Muscle layer of duodenum (tissue), 2 donors: Measurements from ENCODE around the gene LSM12.

Experiments used
- H3K27ac ChIP-seq: one replicate; pipeline ENCODE4 v1.7.0; 2013; ENCODE audit warnings: mild to moderate bottlenecking, low read length
- H3K27me3 ChIP-seq: one replicate; pipeline ENCODE4 v1.7.0; 2013; ENCODE audit warnings: low read depth, mild to moderate bottlenecking, control low read depth, low read length
- H3K36me3 ChIP-seq, 2 donors: one replicate each; pipeline ENCODE4 v1.7.0; 2013; ENCODE audit warnings: low read length in 2 of 2, control low read depth in 1 of 2, mild to moderate bottlenecking in 1 of 2; ENCODE audit not compliant: insufficient read depth in 2 of 2, control insufficient read depth in 1 of 2
- H3K4me1 ChIP-seq, 2 donors: one replicate each; pipeline ENCODE4 v1.7.0; 2013; ENCODE audit warnings: low read length in 2 of 2, mild to moderate bottlenecking in 2 of 2, control low read depth in 1 of 2, moderate library complexity in 1 of 2; ENCODE audit not compliant: insufficient read depth in 2 of 2, control insufficient read depth in 1 of 2
- H3K4me3 ChIP-seq, 2 donors: one replicate each; pipeline ENCODE4 v1.7.0; 2013; ENCODE audit warnings: low read length in 2 of 2, low read depth in 1 of 2, mild to moderate bottlenecking in 1 of 2
- H3K9me3 ChIP-seq, 2 donors: one replicate each; pipeline ENCODE4 v1.7.0; 2013; ENCODE audit warnings: low read length in 2 of 2, control low read depth in 1 of 2, mild to moderate bottlenecking in 1 of 2; ENCODE audit not compliant: control insufficient read depth in 1 of 2
- donor health status: healthy.

Gene LSM12

DNA sequence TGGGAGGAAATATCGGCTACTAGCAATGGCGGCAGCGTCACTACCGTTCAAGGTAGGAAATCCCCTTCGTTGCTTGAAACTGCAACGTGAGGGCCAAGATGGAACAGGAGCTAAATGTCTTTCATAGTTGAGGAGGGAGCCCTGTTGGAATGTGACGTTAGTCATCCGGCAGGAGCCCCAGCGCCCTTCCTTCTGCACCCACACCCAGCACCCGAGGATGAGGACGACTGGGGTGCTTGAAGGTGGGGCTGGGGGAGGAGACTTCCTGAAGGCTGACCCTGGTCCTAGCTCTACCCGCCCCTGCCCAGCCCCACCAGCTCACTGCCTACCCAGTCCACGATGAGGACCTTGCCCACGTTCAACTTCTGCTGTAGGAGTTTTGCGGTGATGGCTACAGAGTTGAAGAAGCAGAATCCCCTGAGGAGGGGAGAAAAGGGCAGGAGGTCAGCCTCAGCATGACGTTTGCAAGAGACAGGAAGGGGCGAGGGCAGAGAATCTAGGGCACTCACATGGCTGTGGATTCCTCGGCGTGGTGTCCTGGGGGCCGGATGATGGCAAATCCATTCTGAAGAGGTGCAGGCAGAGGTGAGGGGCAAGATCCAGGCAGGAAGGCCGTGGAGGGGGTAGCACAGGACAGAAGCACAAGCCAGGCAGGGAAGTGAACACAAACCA, 15.9 kb upstream of the LSM12 start:
- H3K27me3 ChIP-seq, result no peaks in the 10 kb centered on the region
- peaks cover 20 to 77% of the 10 kb centered on the region in 2 donors for H3K36me3 ChIP-seq
- H3K4me1 ChIP-seq, result peaks cover 0 to 12% of the 10 kb centered on the region in 2 donors
- no peak overlapping the region for H3K27ac ChIP-seq
- H3K9me3 ChIP-seq, result no peaks in the 10 kb centered on the region
- no peak overlapping the region for H3K4me3 ChIP-seq

DNA sequence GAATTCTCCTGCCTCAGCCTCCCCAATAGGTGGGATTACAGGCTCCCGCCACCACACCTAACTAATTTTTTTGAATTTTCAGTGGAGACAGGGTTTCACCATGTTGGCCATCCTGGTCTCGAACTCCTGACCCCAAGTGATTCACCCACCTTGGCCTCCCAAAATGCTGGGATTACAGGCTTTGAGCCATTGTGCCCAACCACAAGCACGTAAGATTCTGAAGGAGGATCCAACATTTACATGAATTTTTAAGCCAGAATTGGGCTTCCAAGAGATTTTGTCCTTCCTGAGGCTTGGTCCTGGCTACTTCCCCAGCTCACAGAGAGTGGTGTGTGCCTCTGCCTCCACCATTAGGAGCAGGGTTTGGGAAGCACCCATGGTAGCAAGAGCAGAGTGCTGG, 15.2 kb upstream of the LSM12 start:
- H3K27me3 ChIP-seq, result no peaks in the 10 kb centered on the region
- peaks cover 0 to 11% of the 10 kb centered on the region in 2 donors for H3K4me1 ChIP-seq
- no peaks in the 10 kb centered on the region for H3K9me3 ChIP-seq
- H3K27ac ChIP-seq, result no peak overlapping the region
- H3K4me3 ChIP-seq, result no peak overlapping the region
- H3K36me3 ChIP-seq, result peaks cover 20 to 83% of the 10 kb centered on the region in 2 donors

DNA sequence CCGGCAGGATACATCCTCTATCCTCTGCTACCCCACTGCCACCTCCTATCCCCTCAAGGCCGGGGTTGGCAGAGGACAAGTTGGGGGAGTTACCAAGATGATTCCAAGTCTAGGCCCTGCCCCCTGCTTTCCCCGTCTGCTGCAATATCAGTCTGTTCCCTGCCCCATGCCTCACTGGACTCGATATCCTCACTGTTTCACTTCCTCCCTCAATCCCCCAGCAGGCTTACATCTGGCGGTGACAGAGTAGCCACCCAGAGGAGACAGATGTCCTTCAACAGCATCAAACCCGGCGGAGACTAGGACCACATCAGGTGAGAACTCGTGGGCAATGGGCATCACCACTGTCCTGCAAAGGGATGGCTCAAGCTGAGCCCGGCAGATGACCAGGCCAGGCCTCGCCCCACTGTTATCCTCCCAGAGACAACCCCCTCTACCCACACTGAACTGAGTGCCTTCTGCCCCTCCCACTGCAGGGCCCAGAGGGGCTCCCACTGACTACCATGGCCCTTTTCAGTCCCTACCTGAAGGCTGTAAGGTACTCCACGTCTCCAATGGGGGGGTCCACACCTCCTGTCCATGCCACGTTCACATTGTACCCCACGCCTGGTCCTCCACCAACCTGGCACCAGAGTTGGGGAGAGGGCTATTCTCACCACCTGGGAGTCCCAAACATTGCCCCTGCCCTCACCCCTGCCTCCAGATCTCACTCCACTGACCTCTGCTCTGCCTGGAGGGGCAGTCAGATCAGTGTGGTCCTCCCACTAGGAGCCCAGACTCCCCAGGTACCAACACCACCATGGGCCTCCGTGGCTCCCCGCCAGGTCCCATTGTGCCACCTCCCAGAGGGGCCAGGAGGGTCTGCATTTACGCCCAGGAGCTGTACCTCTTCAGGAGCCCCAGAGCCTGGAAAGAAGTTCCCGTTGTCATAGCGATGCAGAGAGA, 13.7 kb upstream of the LSM12 start:
- Histone ChIP-seq H3K4me3 (no peak overlapping the region), H3K27ac (no peak overlapping the region), H3K9me3 (no peaks in the 10 kb centered on the region), H3K4me1 (peaks cover 0 to 5% of the 10 kb centered on the region in 2 donors), H3K36me3 (peaks cover 34 to 91% of the 10 kb centered on the region in 2 donors), H3K27me3 (no peaks in the 10 kb centered on the region)

DNA sequence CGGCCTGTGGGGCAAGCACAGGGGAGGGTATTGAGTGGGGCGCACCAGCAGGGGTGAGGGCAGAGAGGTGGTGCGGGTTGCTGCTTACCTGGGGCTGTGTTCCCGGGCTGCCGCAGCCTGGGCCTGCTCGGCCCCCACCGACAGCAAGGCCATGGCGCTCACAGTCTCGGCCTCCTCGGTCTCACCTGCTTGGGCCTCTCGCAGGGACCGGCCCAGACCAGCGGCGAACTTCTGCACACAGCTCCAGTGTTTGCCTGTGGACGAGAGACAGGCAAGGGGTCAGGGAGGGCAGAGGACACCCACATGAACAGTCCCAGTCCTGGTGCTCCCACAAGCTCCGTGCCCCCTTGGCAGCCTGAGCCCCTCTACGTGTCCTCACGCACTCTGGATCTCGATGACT, 11.9 kb upstream of the LSM12 start:
- Histone ChIP-seq H3K36me3 (peaks cover 32 to 88% of the 10 kb centered on the region in 2 donors), H3K27ac (no peak overlapping the region), H3K4me3 (no peak overlapping the region), H3K27me3 (no peaks in the 10 kb centered on the region), H3K9me3 (no peaks in the 10 kb centered on the region), H3K4me1 (peaks cover 0 to 5% of the 10 kb centered on the region in 2 donors)

DNA sequence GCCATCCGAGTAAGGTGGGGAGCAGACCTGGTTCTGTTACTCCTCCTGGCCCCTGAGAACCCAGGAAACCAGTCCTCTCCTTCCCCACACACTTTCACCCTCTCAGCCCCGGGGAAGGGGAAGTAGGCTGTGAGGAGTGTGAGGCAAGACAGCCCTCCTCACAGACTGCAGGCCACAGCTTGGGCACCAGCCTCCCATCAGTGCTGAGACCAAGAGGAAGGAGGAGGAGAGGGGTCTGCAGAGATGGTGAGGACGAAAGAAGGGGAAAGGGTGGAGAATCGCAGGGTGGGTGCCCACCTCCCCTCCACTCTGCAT, 11.1 kb upstream of the LSM12 start:
- H3K27ac ChIP-seq, result no peak overlapping the region
- peaks cover 28 to 80% of the 10 kb centered on the region in 2 donors for H3K36me3 ChIP-seq
- no peaks in the 10 kb centered on the region for H3K9me3 ChIP-seq
- H3K4me3 ChIP-seq, result no peak overlapping the region
- no peaks in the 10 kb centered on the region for H3K27me3 ChIP-seq
- peaks cover 0 to 5% of the 10 kb centered on the region in 2 donors for H3K4me1 ChIP-seq

DNA sequence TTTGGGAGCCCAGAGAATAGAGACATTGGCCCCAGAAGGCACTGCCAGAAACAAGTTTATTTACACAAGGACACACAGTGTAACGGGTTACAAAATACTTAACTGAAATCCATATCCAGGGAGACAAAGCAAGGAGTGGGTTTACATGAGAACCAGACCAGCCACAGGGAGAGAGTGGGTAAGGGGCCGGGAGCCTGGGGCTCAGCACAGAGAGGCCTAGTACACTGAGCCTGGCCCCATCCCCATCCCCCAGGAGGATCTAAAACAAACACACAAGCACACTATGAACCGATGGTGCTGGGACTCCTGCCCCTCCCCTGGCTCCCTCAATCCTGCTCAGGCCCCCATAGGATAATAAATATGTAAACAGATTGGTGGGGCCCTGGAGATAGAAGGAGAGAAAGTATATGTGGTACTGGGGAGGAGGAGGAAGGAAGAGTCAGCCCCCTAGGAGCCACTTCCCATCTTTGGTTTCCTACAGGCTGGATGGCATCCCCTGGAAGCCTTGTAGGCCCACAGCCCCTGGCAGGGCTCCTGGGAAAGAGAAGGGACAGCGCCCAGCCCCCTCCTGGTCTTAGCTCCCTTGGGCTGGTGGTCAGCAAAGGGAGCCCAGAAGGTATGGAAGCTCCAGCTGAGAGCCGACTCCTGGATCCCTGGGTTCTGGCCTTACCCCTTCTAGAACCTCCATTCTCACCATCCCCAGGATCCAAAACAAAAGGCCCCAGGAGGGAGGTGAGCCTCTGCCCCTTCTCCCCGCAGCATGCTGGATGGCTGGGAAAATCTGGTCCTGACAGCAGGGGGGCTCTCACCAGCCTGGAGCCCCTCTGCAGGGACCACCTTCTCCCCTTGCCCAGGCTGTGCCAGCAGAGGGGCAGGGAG, 10.5 kb upstream of the LSM12 start:
- H3K27me3 ChIP-seq, result no peaks in the 10 kb centered on the region
- peaks cover 28 to 74% of the 10 kb centered on the region in 2 donors for H3K36me3 ChIP-seq
- H3K4me3 ChIP-seq, result no peak overlapping the region
- peaks cover 1 to 7% of the 10 kb centered on the region in 2 donors for H3K4me1 ChIP-seq
- H3K27ac ChIP-seq, result no peak overlapping the region
- H3K9me3 ChIP-seq, result no peaks in the 10 kb centered on the region

DNA sequence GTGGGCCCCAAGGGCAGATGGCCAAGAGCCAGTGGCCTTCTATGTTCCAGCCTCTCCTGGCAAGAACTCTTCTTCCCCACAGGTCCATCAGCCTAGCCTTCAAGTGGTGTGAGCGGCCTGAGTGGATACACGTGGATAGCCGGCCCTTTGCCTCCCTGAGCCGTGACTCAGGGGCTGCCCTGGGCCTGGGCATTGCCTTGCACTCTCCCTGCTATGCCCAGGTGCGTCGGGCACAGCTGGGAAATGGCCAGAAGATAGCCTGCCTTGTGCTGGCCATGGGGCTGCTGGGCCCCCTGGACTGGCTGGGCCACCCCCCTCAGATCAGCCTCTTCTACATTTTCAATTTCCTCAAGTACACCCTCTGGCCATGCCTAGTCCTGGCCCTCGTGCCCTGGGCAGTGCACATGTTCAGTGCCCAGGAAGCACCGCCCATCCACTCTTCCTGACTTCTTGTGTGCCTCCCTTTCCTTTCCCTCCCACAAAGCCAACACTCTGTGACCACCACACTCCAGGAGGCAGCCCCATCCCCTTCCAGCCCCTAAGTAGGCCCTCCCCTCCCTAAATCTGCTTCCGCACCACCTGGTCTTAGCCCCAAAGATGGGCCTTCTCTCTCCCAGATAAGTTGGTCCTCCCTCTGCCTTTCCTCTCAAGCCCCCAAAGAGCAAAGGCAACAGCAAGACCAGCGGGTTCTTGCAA, 9.3 kb upstream of the LSM12 start:
- no peak overlapping the region for H3K4me3 ChIP-seq
- no peaks in the 10 kb centered on the region for H3K27me3 ChIP-seq
- peaks cover 7 to 18% of the 10 kb centered on the region in 2 donors for H3K4me1 ChIP-seq
- H3K9me3 ChIP-seq, result no peaks in the 10 kb centered on the region
- peaks cover 28 to 68% of the 10 kb centered on the region in 2 donors for H3K36me3 ChIP-seq
- H3K27ac ChIP-seq, result no peak overlapping the region

DNA sequence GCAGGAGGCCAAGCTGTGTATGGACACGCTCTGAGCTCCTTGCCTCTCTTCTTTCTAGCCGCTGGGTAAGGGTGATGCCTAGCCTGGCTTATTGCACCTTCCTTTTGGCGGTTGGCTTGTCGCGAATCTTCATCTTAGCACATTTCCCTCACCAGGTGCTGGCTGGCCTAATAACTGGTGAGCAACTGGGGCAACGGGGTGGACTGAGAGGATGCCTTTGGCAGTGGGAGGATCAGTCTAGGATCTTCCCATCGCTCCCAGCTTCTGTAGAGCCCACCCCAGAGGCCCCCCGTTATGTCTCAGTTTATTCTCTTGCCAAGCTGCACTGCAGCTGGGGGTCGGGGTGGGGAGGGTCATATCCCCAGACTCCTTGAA, 8.4 kb upstream of the LSM12 start:
- Histone ChIP-seq H3K27ac (no peak overlapping the region), H3K4me1 (peaks cover 10 to 21% of the 10 kb centered on the region in 2 donors)

DNA sequence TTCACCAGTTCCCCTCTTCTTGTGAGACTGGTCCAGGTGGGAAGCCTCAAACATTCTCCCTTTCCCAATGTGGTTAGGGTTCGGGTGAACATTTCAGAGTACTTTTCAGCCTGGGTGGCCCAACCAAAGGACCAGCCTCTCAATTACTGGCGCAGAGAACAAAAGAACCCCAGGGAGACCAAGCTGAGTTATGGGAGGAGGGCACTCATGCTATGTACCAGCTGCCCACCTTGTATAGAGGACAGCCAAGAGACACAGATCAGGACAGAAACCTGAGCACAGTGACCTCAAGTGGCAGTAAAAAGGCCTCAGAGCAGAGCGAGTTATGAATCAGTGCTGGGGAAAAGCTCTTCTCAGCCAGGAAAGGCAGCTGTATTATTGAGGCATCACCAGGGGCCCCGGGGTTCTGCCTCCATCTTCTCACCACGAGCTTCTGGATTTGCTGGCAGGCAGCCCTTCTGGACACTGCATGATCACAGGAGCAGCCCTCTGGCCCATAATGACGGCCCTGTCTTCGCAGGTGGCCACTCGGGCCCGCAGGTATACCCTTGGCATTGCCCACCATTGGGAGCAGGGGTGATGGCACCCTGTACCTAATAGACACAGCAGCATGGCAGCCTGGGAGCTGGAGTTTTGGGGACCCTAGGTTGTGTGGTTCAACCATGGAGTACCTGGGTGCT, 7.9 kb upstream of the LSM12 start:
- H3K4me3 ChIP-seq, result no peak overlapping the region
- H3K27me3 ChIP-seq, result no peaks in the 10 kb centered on the region
- no peaks in the 10 kb centered on the region for H3K9me3 ChIP-seq
- peaks cover 21 to 56% of the 10 kb centered on the region in 2 donors for H3K36me3 ChIP-seq
- peaks cover 11 to 22% of the 10 kb centered on the region in 2 donors for H3K4me1 ChIP-seq
- no peak overlapping the region for H3K27ac ChIP-seq

More for the DNA sequence above, 8.4 kb upstream of the LSM12 start:
- Histone ChIP-seq H3K27me3 (no peaks in the 10 kb centered on the region), H3K36me3 (peaks cover 24 to 60% of the 10 kb centered on the region in 2 donors), H3K4me3 (no peak overlapping the region), H3K9me3 (no peaks in the 10 kb centered on the region)

DNA sequence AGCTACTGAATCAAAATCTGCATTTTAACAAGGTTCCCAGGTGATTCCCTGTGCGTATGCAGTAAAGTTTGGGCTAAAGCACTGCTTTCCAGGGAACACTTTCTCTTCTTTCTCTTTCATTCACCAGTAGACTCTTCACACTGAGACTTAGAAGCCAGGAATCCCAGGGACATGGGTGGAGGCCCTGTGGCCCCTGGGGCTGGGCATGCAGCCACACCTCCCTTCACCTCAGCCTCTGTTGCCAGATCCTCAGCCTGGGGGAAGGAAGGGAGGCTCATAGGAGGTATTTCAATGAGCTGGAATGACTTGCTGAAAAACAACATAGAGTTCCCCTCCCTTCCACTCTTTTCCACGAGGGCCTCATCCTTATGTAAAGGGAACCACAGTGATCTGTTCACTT, 5.3 kb upstream of the LSM12 start:
- peaks cover 14 to 33% of the 10 kb centered on the region in 2 donors for H3K36me3 ChIP-seq
- no peaks in the 10 kb centered on the region for H3K9me3 ChIP-seq
- H3K4me3 ChIP-seq, result peak overlapping the region; percentile 64 to 80
- H3K27ac ChIP-seq, result peak overlapping the region; percentile 91
- H3K4me1 ChIP-seq, result peaks cover 11 to 24% of the 10 kb centered on the region in 2 donors
- H3K27me3 ChIP-seq, result no peaks in the 10 kb centered on the region
